IMR-90 (cell line): ENCODE measurements around the gene NPY1R. TPM values are rescaled to one million over a fixed set of nuclear protein-coding genes. Genes with fewer than 3 reads are reported as not detected.

ENCODE experiments used
- ATAC-seq: fragments of 200-7000 bp; cut with Tn5 transposase; 2 replicates; pipeline ENCODE4 v1.9.1; 2020; ENCODE audit warnings: low read depth, mild to moderate bottlenecking, moderate library complexity
- BruUV-seq: library from RNA; stranded (reverse); fragments of 400-500 nt; replicated peaks from 2 replicates; lab custom pipeline; 2021; lab: Mats Ljungman, UMichigan
- CTCF ChIA-PET: fragments of 300-600 bp; formaldehyde crosslinking; extraction: SDS; loops from one replicate; lab custom pipeline; 2021; ENCODE audit warnings: antibody characterized with exemption; lab: Yijun Ruan, JAX
- POLR2A ChIA-PET: fragments of 300-600 bp; sonication (Branson Sonifier 250); formaldehyde crosslinking; loops from one replicate; lab custom pipeline; 2022; ENCODE audit warnings: antibody characterized with exemption; ENCODE audit not compliant: unreplicated experiment; lab: Charles Lee
- DNase-seq: peaks from one replicate; pipeline ENCODE4 v3.0.0; 2013
- H2AFZ ChIP-seq: replicated peaks from 2 replicates; pipeline ENCODE3; 2013; ENCODE audit warnings: low read length, mild to moderate bottlenecking; ENCODE audit not compliant: poor library complexity
- H2AK5ac ChIP-seq: 2 replicates; pipeline ENCODE4 v1.6.1; 2013; ENCODE audit warnings: low read depth, low read length, inconsistent platforms
- H2AK9ac ChIP-seq: replicated peaks from 2 replicates; pipeline ENCODE3; 2013; ENCODE audit warnings: mild to moderate bottlenecking, low read depth, low read length, moderate library complexity; ENCODE audit not compliant: poor library complexity
- H2BK120ac ChIP-seq: 2 replicates; pipeline ENCODE4 v1.6.1; 2013; ENCODE audit warnings: low read depth, low read length, inconsistent platforms
- H2BK15ac ChIP-seq: 3 replicates; pipeline ENCODE4 v1.6.1; 2013; ENCODE audit warnings: low read depth, low read length, inconsistent platforms
- H2BK20ac ChIP-seq: 2 replicates; pipeline ENCODE4 v1.6.1; 2013; ENCODE audit warnings: low read depth, mild to moderate bottlenecking, inconsistent platforms, low read length, moderate library complexity
- H2BK5ac ChIP-seq: 2 replicates; pipeline ENCODE4 v1.6.1; 2013; ENCODE audit warnings: mild to moderate bottlenecking, low read depth, low read length, inconsistent platforms; ENCODE audit not compliant: poor library complexity, severe bottlenecking
- H3K14ac ChIP-seq: replicated peaks from 2 replicates; pipeline ENCODE4 v1.6.1; 2013; ENCODE audit warnings: low read depth, low read length, inconsistent platforms
- H3K18ac ChIP-seq: 2 replicates; pipeline ENCODE4 v1.6.1; 2013; ENCODE audit warnings: low read depth, low read length, control low read depth
- H3K23ac ChIP-seq: 2 replicates; pipeline ENCODE4 v1.6.1; 2013; ENCODE audit warnings: low read depth, low read length, inconsistent platforms
- H3K27ac ChIP-seq: 2 replicates; pipeline ENCODE4 v1.5.1; 2013; ENCODE audit warnings: mild to moderate bottlenecking, control low read depth, low read length; ENCODE audit not compliant: insufficient read depth
- H3K27me3 ChIP-seq: 2 replicates; pipeline ENCODE4 v1.6.1; 2013; ENCODE audit warnings: low read length; ENCODE audit not compliant: control insufficient read depth, insufficient read depth
- H3K36me3 ChIP-seq: 2 replicates; pipeline ENCODE4 v1.6.1; 2013; ENCODE audit warnings: low read length, mixed read lengths; ENCODE audit not compliant: control insufficient read depth, insufficient read depth
- H3K4ac ChIP-seq: 2 replicates; pipeline ENCODE4 v1.6.1; 2013; ENCODE audit warnings: low read depth, low read length, inconsistent platforms
- H3K4me1 ChIP-seq: 2 replicates; pipeline ENCODE4 v1.6.1; 2013; ENCODE audit warnings: low read length, mixed read lengths; ENCODE audit not compliant: control insufficient read depth, insufficient read depth
- H3K4me2 ChIP-seq: 2 replicates; pipeline ENCODE4 v1.6.1; 2013; ENCODE audit warnings: low read depth, mild to moderate bottlenecking, control low read depth, low read length, moderate library complexity
- H3K4me3 ChIP-seq: 2 replicates; pipeline ENCODE4 v1.5.1; 2013; ENCODE audit warnings: low read depth, mild to moderate bottlenecking, control low read depth, low read length, moderate library complexity; ENCODE audit not compliant: insufficient read depth
- H3K56ac ChIP-seq: 2 replicates; pipeline ENCODE4 v1.6.1; 2013; ENCODE audit warnings: low read length, inconsistent platforms; ENCODE audit not compliant: insufficient read depth; ENCODE audit errors: extremely low read depth
- H3K79me1 ChIP-seq, 2 experiments: 2 replicates each; pipeline ENCODE4 v1.6.1; 2013; ENCODE audit warnings: low read length in 2 of 2, inconsistent platforms in 1 of 2, low read depth in 1 of 2
- H3K9ac ChIP-seq: 2 replicates; pipeline ENCODE4 v1.6.1; 2013; ENCODE audit warnings: low read depth, low read length, control low read depth
- H3K9me1 ChIP-seq: 2 replicates; pipeline ENCODE4 v1.6.1; 2013; ENCODE audit warnings: low read length, inconsistent platforms; ENCODE audit not compliant: insufficient read depth
- H3K9me3 ChIP-seq: 2 replicates; pipeline ENCODE4 v1.6.1; 2013; ENCODE audit warnings: low read length; ENCODE audit not compliant: control insufficient read depth, insufficient read depth
- H4K20me1 ChIP-seq: 2 replicates; pipeline ENCODE4 v1.6.1; 2013; ENCODE audit warnings: low read length, inconsistent platforms; ENCODE audit not compliant: insufficient read depth
- H4K5ac ChIP-seq: 2 replicates; pipeline ENCODE4 v1.6.1; 2013; ENCODE audit warnings: mild to moderate bottlenecking, low read depth, low read length, control low read depth
- H4K8ac ChIP-seq, 2 experiments: 2 replicates each; pipeline ENCODE4 v1.6.1; 2013; ENCODE audit warnings: low read depth in 2 of 2, low read length in 2 of 2, control low read depth in 1 of 2, inconsistent platforms in 1 of 2
- H4K91ac ChIP-seq: 2 replicates; pipeline ENCODE4 v1.6.1; 2013; ENCODE audit warnings: low read depth, low read length, inconsistent platforms; ENCODE audit not compliant: insufficient read depth
- BHLHE40 ChIP-seq: fragments of 150-350 bp; IDR thresholded peaks from 2 replicates; pipeline ENCODE4 v1.6.1; 2016; ENCODE audit warnings: mild to moderate bottlenecking, low read depth, low read length
- FOS ChIP-seq: fragments of 150-350 bp; IDR thresholded peaks from 2 replicates; pipeline ENCODE4 v1.6.1; 2016; ENCODE audit warnings: low read depth, low read length
- MAFK ChIP-seq: IDR thresholded peaks from 2 replicates; pipeline ENCODE4 v1.6.1; 2012; ENCODE audit warnings: low read depth, low read length, improper control_type of control experiment
- MAZ ChIP-seq: IDR thresholded peaks from 2 replicates; pipeline ENCODE4 v1.6.1; 2012; ENCODE audit warnings: low read depth, mild to moderate bottlenecking, low read length, improper control_type of control experiment, moderate library complexity, borderline replicate concordance
- MXI1 ChIP-seq: IDR thresholded peaks from 2 replicates; pipeline ENCODE4 v1.6.1; 2012; ENCODE audit warnings: low read depth, mild to moderate bottlenecking, low read length, moderate library complexity, borderline replicate concordance
- NFE2L2 ChIP-seq: fragments of 150-350 bp; IDR thresholded peaks from 2 replicates; pipeline ENCODE4 v1.6.1; 2016; ENCODE audit warnings: low read depth, mild to moderate bottlenecking, low read length
- POLR2A ChIP-seq: IDR thresholded peaks from 2 replicates; pipeline ENCODE4 v1.6.1; 2012; ENCODE audit warnings: mild to moderate bottlenecking, low read depth, low read length
- RCOR1 ChIP-seq: IDR thresholded peaks from 2 replicates; pipeline ENCODE4 v1.6.1; 2012; ENCODE audit warnings: mild to moderate bottlenecking, low read length, improper control_type of control experiment; ENCODE audit not compliant: insufficient replicate concordance
- RFX5 ChIP-seq: IDR thresholded peaks from 2 replicates; pipeline ENCODE4 v1.8.0; 2012; ENCODE audit warnings: low read depth, mild to moderate bottlenecking, low read length, moderate library complexity
- SMC3 ChIP-seq: fragments of 150-350 bp; IDR thresholded peaks from 2 replicates; pipeline ENCODE4 v1.6.1; 2016; ENCODE audit warnings: low read depth, mild to moderate bottlenecking, antibody characterized with exemption, low read length, moderate library complexity
- WGBS, 2 experiments: methylation state at CpG; one replicate each; pipeline versions ENCODE4 v1.1.5 to v1.1.7; 2013; ENCODE audit warnings: missing lambda C conversion rate in 2 of 2; ENCODE audit not compliant: insufficient read length in 1 of 2; ENCODE audit errors: extremely low coverage in 2 of 2; 5-methylcytosine and 5-hydroxymethylcytosine counted together
- dilution Hi-C: fragments of 300-500 bp; cut with HindIII; formaldehyde crosslinking; loops from one replicate; pipeline ENCODE4 v1.14.3; 2018; ENCODE audit warnings: low sequenced_read_pairs; ENCODE audit not compliant: unreplicated experiment
- in situ Hi-C: fragments of 300-500 bp; cut with MboI; formaldehyde crosslinking; loops from 3 replicates; pipeline ENCODE4 v1.14.3; 2019; ENCODE audit warnings: low sequenced_read_pairs, inconsistent platforms, mixed read lengths
- intact Hi-C: fragments of 100-400 bp; cut with micrococcal nuclease; formaldehyde crosslinking; loops from 2 replicates; pipeline ENCODE4 v1.10.0; 2022
- polyA plus RNA-seq, 3 experiments: library from polyadenylated mRNA; depleted of rRNA; stranded (reverse); fragments of >200 nt; gene quantifications; 2 replicates each; pipeline ENCODE4 v1.2.3, GENCODE V29; 2012; ENCODE audit warnings: low replicate concordance in 1 of 3
- total RNA-seq: library from RNA; depleted of rRNA; stranded (reverse); fragments of >200 nt; gene quantifications from 2 replicates; pipeline ENCODE4 v1.2.3, GENCODE V29; 2012
- TF ChIP-seq, protein P1 (sequence below): fragments of 150-350 bp; IDR thresholded peaks from 2 replicates; pipeline ENCODE4 v1.6.1; 2017; ENCODE audit warnings: mild to moderate bottlenecking, antibody characterized with exemption, low read length, low read depth
- TF ChIP-seq, protein P2 (sequence below): conservative IDR thresholded peaks from 2 replicates; pipeline ENCODE4 v1.5.1; 2012; ENCODE audit warnings: mild to moderate bottlenecking, low read depth, low read length, improper control_type of control experiment

Gene NPY1R
- total and polyA plus RNA-seq, 2 of the 4 experiments (the other 2 are of a cell fraction): under 0.01 TPM; not detected in 1

DNA sequence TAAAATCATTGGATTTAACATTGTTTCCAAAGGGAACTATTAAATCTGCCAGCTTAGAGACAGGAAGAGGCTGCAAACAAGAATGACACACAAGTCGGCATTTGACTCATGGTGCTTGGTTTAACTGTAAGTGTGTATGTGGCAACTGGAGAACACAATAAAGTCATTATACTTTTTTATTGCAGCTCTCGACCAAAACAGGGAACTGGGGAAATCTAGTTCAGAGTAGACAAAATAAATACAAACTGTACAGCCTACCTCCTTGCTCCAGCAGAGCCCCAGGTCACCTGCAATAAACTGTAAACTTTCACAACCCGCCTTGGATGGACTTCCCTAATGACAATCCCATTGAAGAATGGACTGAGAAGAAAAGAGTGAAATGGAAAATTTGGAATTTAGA is 35.3 kb upstream of the NPY1R start:
- Histone ChIP-seq H3K56ac (no peak overlapping the region), H2BK15ac (no peak overlapping the region), H4K20me1 (no peaks in the 10 kb centered on the region), H3K9me3 (no peaks in the 10 kb centered on the region), H3K36me3 (no peaks in the 10 kb centered on the region), H3K18ac (no peak overlapping the region), H2AFZ (no peak overlapping the region), H3K4me1 (no peaks in the 10 kb centered on the region), H3K9me1 (no peaks in the 10 kb centered on the region), H2BK20ac (no peak overlapping the region), H3K4ac (no peak overlapping the region), H2BK120ac (no peak overlapping the region), H3K27me3 (no peaks in the 10 kb centered on the region), H3K4me2 (no peak overlapping the region), H2AK5ac (no peak overlapping the region), H4K8ac (no peak overlapping the region), H4K91ac (no peak overlapping the region), H3K27ac (no peak overlapping the region), H3K79me1 (no peaks in the 10 kb centered on the region), H3K4me3 (no peak overlapping the region), H2AK9ac (no peak overlapping the region), H3K14ac (no peak overlapping the region), H3K9ac (no peak overlapping the region), H2BK5ac (no peak overlapping the region), H4K5ac (no peak overlapping the region), H3K23ac (no peak overlapping the region)
- CTCF ChIA-PET: interaction anchor here (0.7 kb wide), 1 partner anchor 12 kb away, joined by 3 read pairs; no protein-coding TSS in a partner anchor
- no peak for TF ChIP-seq MAFK
- TF ChIP-seq MXI1: no peak
- no peak for TF ChIP-seq SMC3
- TF ChIP-seq, protein P1, sequence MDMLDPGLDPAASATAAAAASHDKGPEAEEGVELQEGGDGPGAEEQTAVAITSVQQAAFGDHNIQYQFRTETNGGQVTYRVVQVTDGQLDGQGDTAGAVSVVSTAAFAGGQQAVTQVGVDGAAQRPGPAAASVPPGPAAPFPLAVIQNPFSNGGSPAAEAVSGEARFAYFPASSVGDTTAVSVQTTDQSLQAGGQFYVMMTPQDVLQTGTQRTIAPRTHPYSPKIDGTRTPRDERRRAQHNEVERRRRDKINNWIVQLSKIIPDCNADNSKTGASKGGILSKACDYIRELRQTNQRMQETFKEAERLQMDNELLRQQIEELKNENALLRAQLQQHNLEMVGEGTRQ: no peak
- TF ChIP-seq, protein P2, sequence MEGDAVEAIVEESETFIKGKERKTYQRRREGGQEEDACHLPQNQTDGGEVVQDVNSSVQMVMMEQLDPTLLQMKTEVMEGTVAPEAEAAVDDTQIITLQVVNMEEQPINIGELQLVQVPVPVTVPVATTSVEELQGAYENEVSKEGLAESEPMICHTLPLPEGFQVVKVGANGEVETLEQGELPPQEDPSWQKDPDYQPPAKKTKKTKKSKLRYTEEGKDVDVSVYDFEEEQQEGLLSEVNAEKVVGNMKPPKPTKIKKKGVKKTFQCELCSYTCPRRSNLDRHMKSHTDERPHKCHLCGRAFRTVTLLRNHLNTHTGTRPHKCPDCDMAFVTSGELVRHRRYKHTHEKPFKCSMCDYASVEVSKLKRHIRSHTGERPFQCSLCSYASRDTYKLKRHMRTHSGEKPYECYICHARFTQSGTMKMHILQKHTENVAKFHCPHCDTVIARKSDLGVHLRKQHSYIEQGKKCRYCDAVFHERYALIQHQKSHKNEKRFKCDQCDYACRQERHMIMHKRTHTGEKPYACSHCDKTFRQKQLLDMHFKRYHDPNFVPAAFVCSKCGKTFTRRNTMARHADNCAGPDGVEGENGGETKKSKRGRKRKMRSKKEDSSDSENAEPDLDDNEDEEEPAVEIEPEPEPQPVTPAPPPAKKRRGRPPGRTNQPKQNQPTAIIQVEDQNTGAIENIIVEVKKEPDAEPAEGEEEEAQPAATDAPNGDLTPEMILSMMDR: no peak
- no peak for TF ChIP-seq NFE2L2
- no peak for TF ChIP-seq MAZ
- no peak for TF ChIP-seq RCOR1
- no peak for TF ChIP-seq RFX5
- TF ChIP-seq BHLHE40: no peak
- TF ChIP-seq FOS: no peak
- TF ChIP-seq POLR2A: no peak
- POLR2A ChIA-PET: no interaction called here
- DNase-seq (no peak), ATAC-seq (no peak)
- no CpG with 5 or more reads among the region's 3 CpGs for WGBS, 2 experiments
- in situ Hi-C loops (no loop called here), dilution Hi-C loops (no loop called here), intact Hi-C loops (no loop called here)
- no TSS peak for BruUV-seq
